SK-N-SH treated with all-trans-retinoic acid at 6 μM for 48 hours (cell line): ENCODE results near the gene SUN2.

Experiments
- ATAC-seq: fragments of 200-7000 bp; cut with Tn5 transposase; 3 replicates; pipeline ENCODE4 v1.9.1; 2020; ENCODE audit warnings: mild to moderate bottlenecking, moderate library complexity
- ARNTL ChIP-seq: fragments of 450-650 bp; formaldehyde crosslinking; IDR thresholded peaks from 2 replicates; pipeline ENCODE4 v1.5.0; 2020; ENCODE audit warnings: low read depth, mild to moderate bottlenecking, moderate library complexity, borderline replicate concordance
- BACH2 ChIP-seq: fragments of 250-450 bp; sonication (Bioruptor Pico); IDR thresholded peaks from 2 replicates; pipeline ENCODE4 v1.9.0; 2021; ENCODE audit warnings: mild to moderate bottlenecking, borderline replicate concordance
- CSDC2 ChIP-seq: fragments of 250-450 bp; sonication (Bioruptor Pico); IDR thresholded peaks from 2 replicates; pipeline ENCODE4 v1.5.0; 2020; ENCODE audit warnings: mild to moderate bottlenecking, moderate library complexity
- CSRNP3 ChIP-seq: fragments of 250-450 bp; sonication (Bioruptor Pico); IDR thresholded peaks from 2 replicates; pipeline ENCODE4 v1.5.1; 2021; ENCODE audit warnings: mild to moderate bottlenecking, moderate library complexity
- ESRRG ChIP-seq: fragments of 250-450 bp; sonication (Bioruptor Pico); IDR thresholded peaks from 2 replicates; pipeline ENCODE4 v1.6.1; 2021; ENCODE audit warnings: mild to moderate bottlenecking
- ISL1 ChIP-seq: fragments of 250-450 bp; sonication (Bioruptor Pico); IDR thresholded peaks from 2 replicates; pipeline ENCODE4 v2.1.2; 2022; ENCODE audit warnings: mild to moderate bottlenecking, moderate library complexity
- OSR1 ChIP-seq: fragments of 250-450 bp; sonication (Bioruptor Pico); IDR thresholded peaks from 2 replicates; pipeline ENCODE4 v1.8.0; 2022; ENCODE audit warnings: moderate library complexity, mild to moderate bottlenecking, inconsistent platforms
- PATZ1 ChIP-seq: fragments of 250-450 bp; sonication (Bioruptor Pico); IDR thresholded peaks from 2 replicates; pipeline ENCODE4 v1.8.0; 2020; ENCODE audit warnings: mild to moderate bottlenecking, moderate library complexity, borderline replicate concordance
- POU6F1 ChIP-seq: fragments of 250-450 bp; sonication (Bioruptor Pico); IDR thresholded peaks from 2 replicates; pipeline ENCODE4 v1.8.0; 2021; ENCODE audit warnings: low read depth, mild to moderate bottlenecking, moderate library complexity, borderline replicate concordance
- PPARA ChIP-seq: fragments of 250-450 bp; sonication (Bioruptor Pico); IDR thresholded peaks from 2 replicates; pipeline ENCODE4 v1.5.0; 2020; ENCODE audit warnings: mild to moderate bottlenecking, borderline replicate concordance
- RARB ChIP-seq: fragments of 250-450 bp; sonication (Bioruptor Pico); IDR thresholded peaks from 2 replicates; pipeline ENCODE4 v1.8.0; 2021; ENCODE audit warnings: mild to moderate bottlenecking, moderate library complexity
- SNAI2 ChIP-seq: fragments of 250-450 bp; sonication (Bioruptor Pico); IDR thresholded peaks from 2 replicates; pipeline ENCODE4 v1.5.0; 2020; ENCODE audit warnings: mild to moderate bottlenecking, moderate library complexity
- TCF4 ChIP-seq: fragments of 250-450 bp; sonication (Bioruptor Pico); IDR thresholded peaks from 2 replicates; pipeline ENCODE4 v1.8.0; 2021; ENCODE audit warnings: mild to moderate bottlenecking, moderate library complexity, borderline replicate concordance
- TSHZ2 ChIP-seq: fragments of 250-450 bp; sonication (Bioruptor Pico); IDR thresholded peaks from 2 replicates; pipeline ENCODE4 v1.5.0; 2020; ENCODE audit warnings: mild to moderate bottlenecking, moderate library complexity
- ZFP3 ChIP-seq: fragments of 250-450 bp; sonication (Bioruptor Pico); IDR thresholded peaks from 2 replicates; pipeline ENCODE4 v1.5.0; 2020; ENCODE audit warnings: mild to moderate bottlenecking, moderate library complexity
- ZFP30 ChIP-seq: fragments of 450-650 bp; formaldehyde crosslinking; IDR thresholded peaks from 2 replicates; pipeline ENCODE4 v1.5.0; 2022; ENCODE audit warnings: mild to moderate bottlenecking, moderate library complexity
- ZNF565 ChIP-seq: fragments of 450-650 bp; formaldehyde crosslinking; conservative IDR thresholded peaks from 2 replicates; pipeline ENCODE4 v1.5.0; 2020; ENCODE audit warnings: low read depth, mild to moderate bottlenecking, moderate library complexity
- ZNF70 ChIP-seq: fragments of 450-650 bp; formaldehyde crosslinking; IDR thresholded peaks from 2 replicates; pipeline ENCODE4 v1.5.0; 2020; ENCODE audit warnings: mild to moderate bottlenecking, moderate library complexity
- ZNF8 ChIP-seq: fragments of 450-650 bp; formaldehyde crosslinking; IDR thresholded peaks from 2 replicates; pipeline ENCODE4 v1.5.0; 2020; ENCODE audit warnings: mild to moderate bottlenecking, moderate library complexity
- TF ChIP-seq, protein P1 (sequence below): fragments of 250-450 bp; sonication (Bioruptor Pico); IDR thresholded peaks from 2 replicates; pipeline ENCODE4 v1.5.1; 2020; ENCODE audit warnings: low read depth, mild to moderate bottlenecking, moderate library complexity

The SUN2 gene

GRCh38 chr22:38706101-38706900 is 49.5 kb downstream of the SUN2 start:
- TF ChIP-seq ZNF565 (CRISPR knock-in tag) (no peak), TSHZ2 (no peak)
- peak; percentile 16 for ATAC-seq

- peak; percentile 92 for ATAC-seq
- TF ChIP-seq TSHZ2 = no peak
- TF ChIP-seq SNAI2 = no peak
- TF ChIP-seq PATZ1 = no peak
- no peak for TF ChIP-seq TCF4 (CRISPR knock-in tag)
- TF ChIP-seq ZFP30 = no peak
- no peak for TF ChIP-seq OSR1 (CRISPR knock-in tag)
- no peak for TF ChIP-seq POU6F1
- TF ChIP-seq PPARA (CRISPR knock-in tag) = no peak
- TF ChIP-seq, protein P1, sequence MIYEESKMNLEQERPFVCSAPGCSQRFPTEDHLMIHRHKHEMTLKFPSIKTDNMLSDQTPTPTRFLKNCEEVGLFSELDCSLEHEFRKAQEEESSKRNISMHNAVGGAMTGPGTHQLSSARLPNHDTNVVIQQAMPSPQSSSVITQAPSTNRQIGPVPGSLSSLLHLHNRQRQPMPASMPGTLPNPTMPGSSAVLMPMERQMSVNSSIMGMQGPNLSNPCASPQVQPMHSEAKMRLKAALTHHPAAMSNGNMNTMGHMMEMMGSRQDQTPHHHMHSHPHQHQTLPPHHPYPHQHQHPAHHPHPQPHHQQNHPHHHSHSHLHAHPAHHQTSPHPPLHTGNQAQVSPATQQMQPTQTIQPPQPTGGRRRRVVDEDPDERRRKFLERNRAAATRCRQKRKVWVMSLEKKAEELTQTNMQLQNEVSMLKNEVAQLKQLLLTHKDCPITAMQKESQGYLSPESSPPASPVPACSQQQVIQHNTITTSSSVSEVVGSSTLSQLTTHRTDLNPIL (CRISPR knock-in tag) = no peak
- no peak for TF ChIP-seq CSRNP3
- no peak for TF ChIP-seq RARB (CRISPR knock-in tag)
- TF ChIP-seq ESRRG (CRISPR knock-in tag) = no peak
- TF ChIP-seq ZNF8 = no peak
- TF ChIP-seq ZNF70 (CRISPR knock-in tag) = no peak
- TF ChIP-seq ZNF565 (CRISPR knock-in tag) = no peak
- no peak for TF ChIP-seq ARNTL (CRISPR knock-in tag)
- no peak for TF ChIP-seq BACH2 (CRISPR knock-in tag)
- TF ChIP-seq CSDC2 (CRISPR knock-in tag) = no peak
- no peak for TF ChIP-seq ISL1 (CRISPR knock-in tag)
- no peak for TF ChIP-seq ZFP3 (CRISPR knock-in tag)
Observed at GRCh38 chr22:38705235-38706100, 50.3 kb downstream of the SUN2 start, which contains the start of gene GTPBP1. Gene GTPBP1 (plus strand): TSS chr22:38705944. CDS start chr22:38705956, 12 bp downstream.
